Measurements from ENCODE around the gene EZR.

Gene EZR

GRCh38 chr6:158773581-158774449, 45.4 kb downstream of the EZR start:
- DNase-seq = no peak

DNA sequence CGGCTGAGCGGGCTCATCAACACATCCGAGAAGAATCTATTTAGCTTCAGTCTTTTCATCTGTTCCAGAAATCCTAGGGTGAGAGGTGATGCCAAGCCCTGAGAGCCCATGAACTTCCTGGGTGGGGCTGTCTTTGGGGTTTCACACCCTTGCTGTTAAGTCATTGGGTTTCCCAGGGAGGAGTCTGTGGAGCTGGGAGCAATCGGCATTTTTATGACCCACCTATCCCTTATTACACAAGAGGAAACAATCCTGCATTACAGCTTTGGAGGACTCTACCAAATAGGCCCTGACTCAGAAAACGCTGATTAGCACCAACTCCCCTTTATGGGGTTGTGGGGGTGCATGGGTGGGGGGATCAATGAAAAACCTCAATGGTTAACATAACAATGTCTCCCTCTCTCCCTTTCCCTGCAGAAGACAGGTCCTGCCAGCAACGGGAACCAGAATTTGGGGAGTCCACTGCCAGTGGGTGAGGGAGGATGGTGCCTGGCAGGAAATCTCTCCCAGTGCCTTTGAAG, 46.3 kb downstream of the EZR start:
- DNase-seq = no peak

DNA sequence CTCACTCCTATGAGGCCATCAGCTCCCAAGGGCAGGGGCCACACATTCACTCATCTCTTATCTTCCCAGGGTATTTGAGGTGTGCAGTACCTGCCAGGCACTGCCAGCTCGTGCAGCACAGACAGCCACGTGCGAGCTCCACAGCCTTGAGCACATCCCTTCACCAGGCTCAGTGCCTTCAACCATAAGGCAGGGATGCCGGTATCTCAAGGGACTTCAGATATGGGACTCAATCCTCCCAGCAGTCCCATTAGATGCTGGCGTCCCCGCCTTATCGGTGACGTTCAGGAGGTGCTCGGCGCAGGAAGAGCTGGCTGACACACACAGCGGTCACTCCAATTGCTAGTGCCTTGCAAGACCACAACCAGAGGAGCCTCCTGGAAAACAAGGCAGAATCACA, 47.0 kb downstream of the EZR start:
- DNase-seq = no peak

- no peak for DNase-seq
Observed at GRCh38 chr6:158771399-158772152, 47.6 kb downstream of the EZR start.

DNA sequence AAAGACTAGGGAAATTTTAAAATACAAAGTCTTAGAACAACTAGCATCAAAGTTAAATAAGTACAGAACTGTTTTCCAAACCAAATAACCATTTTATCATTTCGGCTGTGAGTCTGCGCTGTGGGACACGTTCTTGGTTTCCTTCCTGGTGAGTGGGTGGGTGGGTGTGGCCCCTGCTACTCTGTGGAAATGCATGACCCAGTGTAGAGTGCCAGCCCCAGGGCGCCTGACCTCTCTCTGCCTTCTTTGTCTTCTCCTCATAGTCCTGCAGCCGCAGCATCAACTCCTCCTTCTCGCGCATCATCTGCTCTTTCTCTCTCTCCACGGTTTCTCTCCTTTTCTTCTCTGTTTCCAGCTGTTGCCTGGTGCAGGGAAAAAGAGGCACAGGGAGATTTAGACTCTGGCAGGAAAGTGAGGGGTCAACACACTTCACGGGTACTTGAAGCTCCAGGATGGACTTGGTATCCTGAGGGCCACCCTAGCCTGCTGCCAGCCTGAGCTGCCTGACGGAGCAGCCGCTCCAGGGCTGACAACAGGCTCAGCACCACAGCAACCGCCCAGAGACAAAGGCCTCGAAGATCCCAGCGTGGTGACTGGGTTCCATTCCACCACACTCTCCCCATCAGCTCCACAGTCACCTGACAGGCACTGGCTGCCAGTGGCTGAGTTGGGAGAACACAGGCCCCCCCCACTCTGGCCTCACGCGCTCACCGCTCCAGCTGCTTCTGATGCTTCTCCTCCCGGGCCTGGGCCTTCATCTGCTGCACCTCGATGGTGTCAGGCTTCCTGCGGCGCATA, 48.4 kb downstream of the EZR start:
- DNase-seq = no peak

GRCh38 chr6:158769771-158770432, 49.3 kb downstream of the EZR start:
- DNase-seq = no peak

GRCh38 chr6:158769234-158769770, 49.9 kb downstream of the EZR start:
- no peak for DNase-seq

DNA sequence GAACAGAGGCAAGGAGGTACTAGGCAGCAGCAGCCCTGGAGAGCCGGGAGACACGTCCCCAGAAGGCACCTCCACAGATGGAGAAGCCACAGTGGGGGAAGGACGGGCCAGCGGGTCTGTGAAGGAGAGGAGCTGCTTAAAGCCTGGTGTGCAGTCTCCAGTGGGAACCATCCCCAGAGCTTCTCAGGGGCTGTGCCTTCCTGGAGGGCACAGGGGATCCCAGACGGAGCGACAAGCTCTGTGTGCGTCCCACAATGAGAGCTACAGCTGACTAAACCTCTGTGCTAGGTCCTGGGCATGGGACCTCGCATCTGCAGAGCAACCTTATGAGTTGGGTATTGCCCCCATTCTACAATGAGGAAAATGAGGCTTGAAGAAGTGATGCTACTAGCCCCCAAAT, 50.7 kb downstream of the EZR start:
- DNase-seq = no peak

DNA sequence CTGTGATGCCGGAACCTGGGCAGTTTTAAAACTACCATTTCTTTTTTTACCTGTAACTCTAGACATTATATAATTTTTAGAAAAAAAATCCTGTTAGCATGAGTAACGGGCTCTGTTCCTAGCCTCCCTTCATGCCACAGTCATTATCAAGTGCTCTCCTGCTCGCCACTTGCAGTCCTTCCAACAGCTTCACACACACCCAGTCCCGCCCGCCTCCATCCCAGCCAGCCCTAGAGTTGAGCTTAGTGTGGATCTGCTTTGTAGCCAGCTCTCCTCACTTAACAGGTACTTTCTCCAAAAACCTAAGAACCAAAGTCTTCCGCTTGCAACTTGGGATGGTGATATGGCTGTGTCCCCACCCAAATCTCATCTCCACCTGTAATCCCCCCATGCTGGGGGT, 51.5 kb downstream of the EZR start:
- no peak for DNase-seq

GRCh38 chr6:158766621-158767455, 52.3 kb downstream of the EZR start:
- DNase-seq = no peak

GRCh38 chr6:158765499-158766068, 53.6 kb downstream of the EZR start:
- DNase-seq = no peak

DNA sequence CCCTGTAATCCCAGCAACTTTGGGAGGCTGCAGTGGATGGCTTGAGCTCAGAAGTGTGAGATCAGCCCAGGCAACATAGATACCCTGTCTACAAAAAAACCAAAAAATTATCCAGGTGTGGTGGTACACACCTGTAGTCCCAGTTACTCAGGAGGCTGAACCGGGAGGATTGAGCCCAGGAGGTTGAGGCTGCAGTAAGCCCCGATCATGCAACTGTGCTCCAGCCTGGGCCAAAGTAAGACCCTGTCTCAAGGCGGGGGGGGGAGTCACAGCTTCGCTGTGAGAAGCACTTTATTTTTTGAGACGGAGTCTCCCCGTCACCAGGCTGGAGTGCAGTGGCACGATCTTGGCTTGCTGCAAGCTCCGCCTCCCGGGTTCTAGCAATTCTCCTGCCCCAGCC, 54.2 kb downstream of the EZR start:
- DNase-seq = no peak

DNA sequence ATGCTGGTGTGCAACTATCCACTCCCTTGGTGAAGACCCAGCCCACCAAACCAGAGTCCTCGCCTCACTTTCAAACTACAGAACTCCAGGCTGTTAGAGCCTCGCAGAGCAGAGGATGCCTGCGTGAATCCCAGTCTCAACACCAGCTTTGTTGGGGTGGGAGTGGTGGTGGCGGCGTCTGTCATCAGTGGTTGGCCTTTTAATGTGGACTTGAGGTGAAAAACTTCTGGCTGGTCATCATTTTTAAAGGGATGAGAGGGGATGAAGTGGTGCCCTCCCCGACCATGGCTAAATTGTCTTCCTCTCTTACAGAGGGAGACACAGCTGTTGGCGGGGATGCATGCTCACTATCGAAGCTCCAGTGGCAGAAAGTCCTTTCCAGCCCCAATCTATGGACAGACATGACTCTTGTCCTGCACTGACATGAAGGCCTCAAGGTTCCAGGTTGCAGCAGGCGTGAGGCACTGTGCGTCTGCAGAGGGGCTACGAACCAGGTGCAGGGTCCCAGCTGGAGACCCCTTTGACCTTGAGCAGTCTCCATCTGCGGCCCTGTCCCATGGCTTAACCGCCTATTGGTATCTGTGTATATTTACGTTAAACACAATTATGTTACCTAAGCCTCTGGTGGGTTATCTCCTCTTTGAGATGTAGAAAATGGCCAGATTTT, 54.9 kb downstream of the EZR start:
- DNase-seq = no peak

DNA sequence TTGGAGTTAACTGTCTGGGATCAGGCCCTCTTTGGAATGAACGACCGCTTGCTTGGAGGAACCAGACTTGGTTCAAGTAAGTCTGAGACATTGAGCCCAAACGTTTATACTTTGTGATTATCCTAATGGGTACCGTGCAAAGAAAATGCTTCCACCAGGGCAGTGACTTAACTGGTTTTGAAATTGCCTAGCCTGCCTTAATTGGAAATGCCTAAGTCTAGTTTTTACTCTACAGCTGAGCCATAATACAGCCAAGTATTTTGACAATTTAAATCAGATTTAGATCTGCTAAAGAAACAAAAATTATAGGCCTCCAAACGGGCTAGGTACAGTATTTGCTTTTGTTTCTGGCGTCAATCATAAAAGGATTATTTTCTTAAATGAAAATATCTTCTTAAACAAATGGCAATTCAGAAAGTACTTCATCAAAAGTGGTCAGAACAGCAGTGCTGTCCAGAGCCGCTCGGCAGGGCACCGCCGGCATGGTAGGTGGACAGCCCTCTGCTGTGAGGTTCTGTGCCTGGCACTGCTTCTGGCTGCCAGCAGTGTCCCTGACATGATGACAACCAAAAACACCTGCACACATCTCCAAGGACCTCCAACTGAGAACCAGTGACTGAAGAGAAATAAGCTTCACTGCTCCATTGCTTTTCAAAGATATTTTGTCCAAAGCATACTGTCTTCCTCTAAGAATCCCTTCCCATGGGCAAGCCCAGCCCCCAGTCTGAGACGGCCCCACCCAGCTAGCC, 55.6 kb downstream of the EZR start:
- no peak for DNase-seq

- DNase-seq = no peak
Observed at GRCh38 chr6:158762787-158763433, 56.3 kb downstream of the EZR start.

DNA sequence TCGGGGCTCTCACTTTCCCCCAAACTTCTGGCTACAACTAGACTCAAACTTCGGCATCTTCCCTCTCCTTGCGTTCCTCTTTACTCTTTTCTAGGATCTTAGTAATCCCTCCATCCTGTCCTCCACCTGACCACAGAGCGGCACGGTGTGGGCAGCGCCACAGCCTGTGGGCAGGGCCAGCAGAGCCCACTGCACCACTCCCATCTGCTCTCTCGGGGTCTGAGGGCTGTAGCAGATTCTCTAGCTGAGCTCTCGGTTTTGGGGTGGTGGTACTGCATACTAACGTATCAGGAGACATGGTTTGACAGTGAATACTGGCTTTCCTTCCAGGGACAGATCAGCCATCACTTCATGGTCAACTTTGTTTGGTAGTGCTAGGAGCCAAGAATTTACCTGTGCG, 57.4 kb downstream of the EZR start:
- no peak for DNase-seq

DNA sequence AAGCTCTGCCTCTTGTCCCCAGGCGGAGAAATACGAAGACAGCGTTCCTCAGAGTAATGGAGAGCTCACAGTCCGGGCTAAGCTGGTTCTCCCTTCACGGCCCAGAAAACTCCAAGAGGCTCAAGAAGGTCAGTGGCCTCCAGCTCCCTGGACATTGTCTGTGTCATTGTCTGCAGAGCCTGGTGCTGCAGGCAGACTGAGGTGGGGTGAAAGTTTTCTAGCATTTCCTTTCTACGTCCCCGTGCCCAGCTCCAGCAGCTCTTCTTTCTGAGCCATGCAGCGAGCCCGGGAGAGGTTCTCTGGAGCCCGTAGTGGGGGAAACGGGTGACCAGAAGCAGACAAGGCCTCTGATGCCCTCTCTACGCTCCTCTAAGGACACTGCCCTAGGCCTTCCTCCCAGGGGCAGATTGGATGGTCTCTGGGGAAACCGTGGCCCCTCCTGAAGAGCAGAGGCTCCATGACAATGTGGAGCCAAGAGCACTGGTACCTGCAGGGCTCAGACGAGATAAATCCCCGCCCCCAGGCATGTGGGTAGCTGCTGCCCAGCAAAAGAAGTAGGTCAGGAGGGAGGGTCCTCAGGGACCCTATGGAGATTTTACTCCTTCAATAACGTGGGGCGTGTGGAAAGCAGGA, 58.4 kb downstream of the EZR start:
- no peak for DNase-seq

DNA sequence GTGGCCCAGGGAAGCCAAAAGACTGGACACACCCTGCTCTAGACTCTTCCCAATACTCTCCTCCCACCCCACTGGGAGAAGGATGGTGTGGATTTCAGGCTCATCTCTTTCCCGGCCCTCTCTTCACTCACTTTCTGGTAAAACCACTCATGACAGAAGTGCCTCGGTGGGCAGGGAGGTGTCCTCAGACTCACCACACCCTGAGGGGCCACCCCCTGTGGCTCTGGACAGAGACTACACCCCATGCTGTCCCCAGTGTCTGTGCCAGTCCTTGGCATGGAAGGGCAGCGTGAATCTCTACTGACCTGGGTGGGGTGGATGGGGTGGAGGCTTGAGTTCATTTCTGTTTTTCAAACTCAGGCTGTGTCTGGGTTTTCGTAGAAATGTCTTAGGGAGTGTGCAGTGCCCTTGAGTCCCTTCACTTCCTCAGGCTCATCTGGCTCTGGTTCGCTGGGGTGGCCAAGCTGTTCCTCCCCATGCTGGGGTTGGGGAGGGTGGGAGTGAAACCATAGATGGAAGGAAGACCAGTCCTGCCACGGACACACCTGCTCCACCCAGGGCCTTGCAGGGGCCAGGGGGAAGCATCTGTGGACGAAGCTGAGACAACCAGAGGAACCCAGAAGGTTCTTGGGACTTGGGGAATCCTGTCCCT, 59.1 kb downstream of the EZR start:
- DNase-seq = no peak
